NCI-H748 (cell line): Measurements from ENCODE around the gene FLT3LG.
"Not testable (repeated sequence)": the region's sequence is repeated elsewhere in the genome, so short reads cannot be mapped to it uniquely, and the experiment has no call there.

Experiments used
- DNase-seq: peaks from one replicate; lab custom pipeline; 2025; ENCODE audit not compliant: unreplicated experiment; lab: John Stamatoyannopoulos, UW

FLT3LG gene

DNA sequence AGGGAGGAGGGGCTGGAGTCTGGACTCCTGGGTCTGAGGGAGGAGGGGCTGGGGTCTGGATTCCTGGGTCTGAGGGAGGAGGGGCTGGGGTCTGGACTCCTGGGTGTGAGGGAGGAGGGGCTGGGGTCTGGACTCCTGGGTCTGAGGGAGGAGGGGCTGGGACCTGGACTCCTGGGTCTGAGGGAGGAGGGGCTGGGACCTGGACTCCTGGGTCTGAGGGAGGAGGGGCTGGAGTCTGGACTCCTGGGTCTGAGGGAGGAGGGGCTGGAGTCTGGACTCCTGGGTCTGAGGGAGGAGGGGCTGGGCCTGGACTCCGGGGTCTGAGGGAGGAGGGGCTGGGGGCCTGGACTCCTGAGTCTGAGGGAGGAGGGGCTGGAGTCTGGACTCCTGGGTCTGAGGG, 12.9 kb upstream of the FLT3LG start:
- DNase-seq = not testable (repeated sequence)

DNA sequence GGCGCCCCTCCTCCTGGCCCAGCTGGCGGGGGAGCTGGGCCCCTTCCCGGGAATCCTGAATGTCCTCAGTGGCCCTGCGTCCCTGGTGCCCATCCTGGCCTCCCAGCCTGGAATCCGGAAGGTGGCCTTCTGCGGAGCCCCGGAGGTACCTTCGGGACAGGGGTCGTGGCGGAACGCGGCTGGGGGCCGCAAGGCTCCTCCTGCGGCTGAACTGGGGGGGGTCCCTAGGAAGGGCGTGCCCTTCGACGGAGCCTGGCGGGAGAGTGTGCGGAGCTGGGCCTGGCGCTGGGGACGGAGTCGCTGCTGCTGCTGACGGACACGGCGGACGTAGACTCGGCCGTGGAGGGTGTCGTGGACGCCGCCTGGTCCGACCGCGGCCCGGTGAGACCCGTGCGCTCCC, 12.4 kb upstream of the FLT3LG start:
- DNase-seq = no peak

DNA sequence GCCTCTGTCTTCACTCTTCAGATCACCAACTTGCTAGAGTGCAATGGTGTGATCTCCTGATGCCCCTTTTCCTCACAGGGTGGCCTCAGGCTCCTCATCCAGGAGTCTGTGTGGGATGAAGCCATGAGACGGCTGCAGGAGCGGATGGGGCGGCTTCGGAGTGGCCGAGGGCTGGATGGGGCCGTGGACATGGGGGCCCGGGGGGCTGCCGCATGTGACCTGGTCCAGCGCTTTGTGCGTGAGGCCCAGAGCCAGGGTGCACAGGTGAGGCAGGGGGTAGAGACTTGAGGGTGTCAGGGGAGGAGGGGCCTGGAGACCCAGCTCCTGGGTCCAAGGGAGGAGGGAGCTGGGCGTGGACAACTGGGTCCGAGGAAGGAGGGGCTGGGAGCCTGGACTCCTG, 11.5 kb upstream of the FLT3LG start:
- no peak for DNase-seq

DNA sequence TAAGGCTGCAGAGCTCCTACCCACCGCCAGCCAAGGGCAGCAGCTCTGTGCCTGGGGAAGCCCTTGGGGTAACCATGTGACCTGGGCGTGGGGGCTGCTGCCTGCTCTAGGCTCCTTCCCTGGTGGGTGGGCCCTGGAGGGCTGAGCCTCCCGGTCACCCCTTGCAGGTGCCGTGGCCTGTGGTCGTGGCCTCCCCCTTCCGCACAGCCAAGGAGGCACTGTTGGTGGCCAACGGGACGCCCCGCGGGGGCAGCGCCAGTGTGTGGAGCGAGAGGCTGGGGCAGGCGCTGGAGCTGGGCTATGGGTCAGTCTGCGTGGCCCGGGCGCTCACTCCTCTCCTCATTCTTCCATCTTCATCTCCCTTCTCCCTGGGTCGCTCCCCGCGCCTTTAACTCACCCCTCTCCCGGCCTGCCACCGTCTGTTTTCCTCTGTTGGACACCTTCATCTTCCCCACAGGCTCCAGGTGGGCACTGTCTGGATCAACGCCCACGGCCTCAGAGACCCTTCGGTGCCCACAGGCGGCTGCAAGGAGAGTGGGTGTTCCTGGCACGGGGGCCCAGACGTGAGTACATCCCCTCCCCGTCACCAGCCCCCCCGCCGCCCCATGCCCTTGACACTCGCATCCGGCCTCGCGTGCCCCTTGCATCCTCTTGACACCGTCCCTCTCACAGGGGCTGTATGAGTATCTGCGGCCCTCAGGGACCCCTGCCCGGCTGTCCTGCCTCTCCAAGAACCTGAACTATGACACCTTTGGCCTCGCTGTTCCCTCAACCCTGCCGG, 9.9 kb upstream of the FLT3LG start:
- no peak for DNase-seq

DNA sequence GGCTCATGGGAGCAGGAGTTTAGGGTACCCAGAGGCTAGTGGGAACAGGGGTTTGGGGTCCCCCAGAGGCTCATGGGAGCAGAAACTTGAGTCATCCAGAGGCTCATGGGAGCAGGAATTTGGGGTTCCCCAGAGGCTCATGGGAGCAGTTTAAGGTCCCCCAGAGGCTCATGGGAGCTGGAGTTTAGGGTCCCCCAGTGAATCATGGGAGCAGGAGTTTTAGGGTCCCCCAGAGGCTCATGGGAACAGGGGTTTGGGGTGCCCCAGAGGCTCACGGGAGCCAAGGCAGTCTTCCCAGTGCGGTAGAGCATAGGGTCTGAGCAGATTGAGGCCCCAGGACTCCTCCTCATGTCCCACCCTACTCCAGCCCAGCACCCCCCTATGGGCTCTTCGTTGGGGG, 8.6 kb upstream of the FLT3LG start:
- DNase-seq = no peak

DNA sequence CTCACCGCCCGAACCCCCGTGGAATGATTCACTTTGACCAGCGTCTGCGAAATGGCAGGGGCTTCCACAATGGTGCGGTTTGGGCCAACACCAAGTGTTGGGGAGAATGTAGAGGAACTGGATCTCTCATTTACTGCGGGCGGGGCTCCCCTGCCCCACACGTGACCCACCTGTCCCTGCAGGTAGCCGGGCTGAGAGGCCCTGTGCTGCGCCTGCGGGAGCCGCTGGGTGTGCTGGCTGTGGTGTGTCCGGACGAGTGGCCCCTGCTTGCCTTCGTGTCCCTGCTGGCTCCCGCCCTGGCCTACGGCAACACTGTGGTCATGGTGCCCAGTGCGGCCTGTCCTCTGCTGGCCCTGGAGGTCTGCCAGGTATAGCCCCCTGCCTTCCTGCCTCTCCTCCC, 5.8 kb upstream of the FLT3LG start:
- DNase-seq = no peak

DNA sequence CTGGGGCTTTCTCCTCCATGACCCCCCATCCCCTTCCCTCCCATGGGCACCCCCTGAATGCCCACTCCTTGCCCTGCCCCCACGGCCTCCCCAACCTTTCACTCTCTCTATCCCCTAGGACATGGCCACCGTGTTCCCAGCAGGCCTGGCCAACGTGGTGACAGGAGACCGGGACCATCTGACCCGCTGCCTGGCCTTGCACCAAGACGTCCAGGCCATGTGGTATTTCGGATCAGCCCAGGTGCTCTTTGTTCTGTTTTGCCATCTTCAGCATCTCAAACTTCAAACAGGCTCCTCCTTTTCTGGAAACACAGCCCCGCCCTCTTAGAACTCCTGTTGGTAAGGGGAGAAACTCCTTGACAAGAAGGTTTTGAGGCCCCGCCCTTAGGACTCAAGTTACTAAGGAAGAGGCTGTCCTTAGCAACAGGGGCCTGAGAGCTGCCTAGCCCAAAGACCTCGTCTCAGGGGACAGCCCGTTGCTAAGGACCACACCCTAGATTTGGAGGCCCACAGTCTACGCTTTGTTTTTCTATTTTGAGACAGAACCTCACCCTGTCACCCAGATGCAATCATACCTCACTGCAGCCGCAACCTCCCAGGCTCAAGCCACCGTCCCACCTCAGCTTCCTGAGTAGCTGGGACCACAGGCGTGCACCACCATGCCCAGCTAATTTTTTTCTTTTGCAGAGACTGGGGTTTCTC, 5.1 kb upstream of the FLT3LG start:
- peak; percentile 81 for DNase-seq

DNA sequence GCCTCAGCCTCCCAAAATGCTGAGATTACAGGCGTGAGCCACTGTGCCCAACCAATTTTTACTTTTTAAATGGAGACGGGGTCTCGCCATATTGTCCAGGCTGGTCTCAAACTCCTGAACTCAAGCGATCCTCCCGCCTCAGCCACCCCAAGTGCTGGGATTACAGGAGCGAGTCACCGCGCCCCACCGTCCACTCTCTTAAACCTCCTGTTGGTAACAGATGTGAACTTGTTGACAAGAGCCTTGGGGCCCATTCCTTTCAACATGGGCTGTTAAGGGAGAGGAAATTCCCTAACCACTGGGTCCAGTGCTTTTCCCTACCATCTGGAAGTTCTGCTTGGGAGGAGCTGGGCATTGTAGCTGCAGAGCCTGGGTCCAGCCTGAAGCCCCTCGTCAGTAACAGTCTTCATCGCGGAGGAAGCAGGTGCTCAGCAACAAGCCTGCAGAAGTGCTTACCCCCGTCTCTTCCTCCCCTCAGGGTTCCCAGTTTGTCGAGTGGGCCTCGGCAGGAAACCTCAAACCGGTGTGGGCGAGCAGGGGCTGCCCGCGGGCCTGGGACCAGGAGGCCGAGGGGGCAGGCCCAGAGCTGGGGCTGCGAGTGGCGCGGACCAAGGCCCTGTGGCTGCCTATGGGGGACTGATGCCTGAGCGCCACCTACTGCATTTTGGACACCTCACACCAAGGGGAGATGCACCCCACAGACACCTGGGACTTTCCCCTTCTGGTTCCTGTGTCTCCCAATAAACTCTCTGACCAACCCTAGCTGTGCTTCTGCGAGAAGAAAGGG, 4.0 kb upstream of the FLT3LG start:
- no peak for DNase-seq

DNA sequence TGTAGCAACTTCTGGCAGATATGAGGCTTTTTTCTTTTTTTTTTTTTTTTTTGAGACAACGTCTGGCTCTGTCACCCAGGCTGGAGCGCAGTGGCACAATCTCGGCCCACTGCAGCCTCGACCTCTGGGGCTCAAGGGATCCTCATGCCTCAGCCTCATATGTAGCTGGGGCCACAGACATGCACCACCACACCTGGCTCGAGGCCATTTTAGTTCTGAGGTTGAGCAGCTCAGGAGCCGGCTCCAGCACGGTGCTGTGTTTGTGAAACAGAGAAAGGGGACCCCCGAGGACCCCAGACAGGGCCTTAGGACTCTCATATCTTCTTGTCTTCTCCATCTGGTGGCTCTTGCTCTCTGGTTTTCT, 3.4 kb upstream of the FLT3LG start:
- DNase-seq = no peak

DNA sequence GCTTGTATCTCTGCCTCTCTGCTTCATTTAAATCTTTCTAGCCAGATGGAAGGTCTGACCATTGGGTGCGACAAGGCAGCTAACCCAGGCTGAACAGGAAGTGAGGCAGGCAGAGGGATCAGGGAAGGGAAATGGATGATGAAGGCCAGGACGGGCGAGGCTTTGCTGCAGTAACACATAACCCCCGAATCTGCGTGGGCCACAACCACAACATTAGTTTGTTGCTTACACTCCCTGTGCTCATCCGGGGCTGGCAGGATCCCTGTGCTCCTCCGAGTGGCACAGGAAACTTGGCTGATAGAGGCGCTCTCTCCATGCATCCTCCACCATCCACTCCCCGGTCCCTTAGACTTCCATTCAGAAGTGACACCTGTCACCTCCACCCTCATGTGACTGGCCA, 1.1 kb upstream of the FLT3LG start:
- no peak for DNase-seq

DNA sequence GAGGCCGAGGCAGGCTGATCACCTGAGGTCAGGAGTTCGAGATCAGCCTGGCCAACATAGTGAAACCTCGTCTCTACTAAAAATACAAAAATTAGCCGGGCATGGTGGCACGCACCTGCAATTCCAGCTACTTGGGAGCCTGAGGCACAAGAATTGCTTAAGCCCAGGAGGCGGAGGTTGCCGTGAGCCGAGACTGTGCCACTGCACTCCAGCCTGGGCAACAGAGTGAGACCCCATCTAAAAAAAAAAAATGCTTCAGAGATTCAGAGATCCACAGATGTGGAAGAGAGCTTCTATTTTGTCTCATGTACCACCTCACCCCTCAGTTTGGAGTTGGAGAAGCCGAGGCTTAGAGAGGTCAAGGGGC, 531 bp upstream of the FLT3LG start:
- DNase-seq = not testable (repeated sequence)

DNA sequence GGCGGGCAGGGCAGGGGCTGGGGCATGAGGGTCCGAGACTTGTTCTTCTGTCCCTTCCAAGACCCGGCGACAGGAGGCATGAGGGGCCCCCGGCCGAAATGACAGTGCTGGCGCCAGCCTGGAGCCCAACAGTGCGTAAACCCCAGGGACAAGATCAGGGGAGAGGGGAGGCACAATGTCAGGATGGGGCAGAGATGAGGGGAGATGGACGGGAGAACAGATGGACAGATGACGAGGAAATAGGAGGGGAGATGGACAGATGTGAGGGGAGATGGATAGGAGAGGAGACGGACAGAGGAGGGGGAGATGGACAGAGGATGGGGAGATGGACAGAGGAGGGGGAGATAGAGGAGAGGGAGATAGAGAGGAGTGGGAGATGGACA, 518 bp downstream of the FLT3LG start:
- no peak for DNase-seq

DNA sequence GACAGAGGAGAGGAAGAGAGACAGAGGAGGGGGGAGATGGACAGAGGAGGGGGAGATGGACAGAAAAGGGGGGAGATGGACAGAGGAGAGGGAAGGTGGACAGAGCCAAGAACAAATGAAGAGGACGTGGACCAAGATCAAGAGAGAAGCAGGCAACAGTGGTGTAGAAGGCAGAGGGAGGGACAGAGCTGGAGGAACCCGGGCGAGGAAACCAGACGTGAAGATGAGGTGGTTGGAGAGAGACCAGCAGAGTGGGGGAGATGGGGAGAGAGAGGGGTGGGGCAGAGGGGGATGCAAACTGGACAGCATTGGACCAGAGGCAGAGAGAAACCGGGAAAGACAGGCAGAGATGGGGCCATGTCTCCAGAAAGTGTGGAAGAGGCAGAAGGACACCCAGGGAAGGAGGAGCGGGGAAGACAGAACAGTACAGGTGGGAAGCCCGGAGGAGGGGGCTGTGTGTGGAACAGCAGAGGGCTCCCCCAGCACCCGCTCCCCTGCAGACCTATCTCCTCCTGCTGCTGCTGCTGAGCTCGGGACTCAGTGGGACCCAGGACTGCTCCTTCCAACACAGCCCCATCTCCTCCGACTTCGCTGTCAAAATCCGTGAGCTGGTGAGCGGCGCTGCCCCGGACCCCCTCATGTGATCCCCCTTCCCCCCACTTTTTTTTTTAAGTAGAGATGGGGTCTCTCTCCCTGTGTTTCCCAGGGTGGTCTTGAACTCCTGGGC, 1.3 kb downstream of the FLT3LG start:
- DNase-seq = no peak

DNA sequence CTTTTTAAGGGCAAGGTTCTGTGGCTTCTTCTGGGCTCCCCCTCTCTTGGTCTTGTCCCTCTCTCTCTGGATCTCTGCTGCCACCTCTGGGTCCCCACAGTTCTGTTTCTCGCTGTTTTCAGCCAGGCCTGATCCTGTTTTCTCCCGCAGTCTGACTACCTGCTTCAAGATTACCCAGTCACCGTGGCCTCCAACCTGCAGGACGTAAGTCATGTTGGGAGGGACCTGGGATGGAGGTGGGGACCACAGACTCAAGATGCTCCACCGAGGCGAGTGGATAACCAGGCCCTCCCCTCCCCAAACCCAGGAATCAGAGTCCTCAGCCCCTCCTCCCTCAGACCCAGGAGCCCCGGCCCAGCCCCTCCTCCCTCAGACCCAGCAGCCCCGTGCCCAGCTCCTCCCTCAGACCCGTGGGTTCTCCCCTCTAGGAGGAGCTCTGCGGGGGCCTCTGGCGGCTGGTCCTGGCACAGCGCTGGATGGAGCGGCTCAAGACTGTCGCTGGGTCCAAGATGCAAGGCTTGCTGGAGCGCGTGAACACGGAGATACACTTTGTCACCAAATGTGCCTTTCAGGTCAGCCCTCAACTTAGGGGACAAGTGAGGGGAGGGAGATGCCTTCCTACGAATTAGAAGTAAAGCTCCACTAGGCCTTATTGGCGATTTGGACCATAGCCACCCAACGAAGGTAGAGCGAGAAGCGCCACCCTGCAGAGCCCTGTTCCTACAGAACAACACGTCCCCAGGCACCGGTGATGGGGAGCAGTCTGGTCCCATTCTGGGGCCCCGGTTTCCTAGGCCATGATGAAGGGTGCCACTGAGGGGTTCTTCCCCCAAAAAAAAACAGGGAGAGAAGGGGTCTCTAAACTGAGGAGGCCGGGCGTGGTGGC, 2.2 kb downstream of the FLT3LG start:
- DNase-seq = peak; percentile 74

DNA sequence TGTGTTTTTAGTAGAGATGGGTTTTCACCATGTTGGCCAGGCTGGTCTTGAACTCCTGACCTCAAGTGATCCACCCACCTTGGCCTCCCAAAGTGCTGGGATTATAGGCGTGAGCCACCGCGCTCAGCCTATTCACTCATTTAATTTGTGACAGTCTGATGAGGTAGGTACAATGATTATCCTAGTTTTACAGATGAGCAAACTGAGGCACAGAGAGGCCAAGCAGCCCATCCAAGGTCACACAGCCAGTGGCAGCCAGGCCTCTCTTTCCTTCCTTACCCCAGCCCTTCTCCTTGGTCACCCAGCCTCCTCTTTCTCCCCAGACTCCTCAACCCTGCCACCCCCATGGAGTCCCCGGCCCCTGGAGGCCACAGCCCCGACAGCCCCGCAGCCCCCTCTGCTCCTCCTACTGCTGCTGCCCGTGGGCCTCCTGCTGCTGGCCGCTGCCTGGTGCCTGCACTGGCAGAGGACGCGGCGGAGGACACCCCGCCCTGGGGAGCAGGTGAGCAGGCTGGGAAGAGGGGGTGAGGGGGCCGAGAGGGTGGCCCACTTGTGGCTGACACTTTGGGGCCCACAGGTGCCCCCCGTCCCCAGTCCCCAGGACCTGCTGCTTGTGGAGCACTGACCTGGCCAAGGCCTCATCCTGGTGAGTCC, 6.1 kb downstream of the FLT3LG start:
- DNase-seq = no peak

DNA sequence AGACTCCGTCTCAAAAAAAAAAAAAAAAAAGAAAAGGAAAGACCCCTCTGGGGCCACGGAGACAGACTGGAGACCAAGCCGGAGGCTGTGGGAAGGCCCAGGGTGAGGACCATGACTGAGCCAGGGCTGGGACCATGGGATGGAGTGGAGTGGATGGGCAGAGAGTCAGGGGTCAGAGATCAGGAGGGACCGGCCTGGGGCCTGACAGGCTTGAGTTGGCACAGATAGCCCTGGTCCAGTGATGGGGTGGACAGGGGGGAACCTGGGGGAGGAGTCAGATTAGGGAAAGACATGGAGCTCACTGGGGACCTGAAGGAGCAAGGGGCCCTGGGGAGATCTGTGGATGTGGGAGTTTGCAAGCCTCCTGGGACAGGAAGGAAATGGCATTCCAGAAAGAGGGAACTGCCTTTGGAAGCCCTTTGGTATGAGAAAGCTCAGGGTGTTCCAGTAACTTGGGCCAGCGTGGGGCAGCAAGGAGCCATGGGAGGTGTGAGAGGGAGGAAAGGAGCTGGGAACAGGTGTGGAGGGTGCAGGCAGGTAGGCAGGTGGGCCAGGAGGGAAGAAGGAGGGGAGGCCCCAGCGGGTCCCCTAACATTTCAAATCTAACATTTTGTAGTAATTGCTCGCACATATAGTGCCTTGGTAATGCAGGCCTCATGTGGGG, 7.1 kb downstream of the FLT3LG start:
- no peak for DNase-seq

DNA sequence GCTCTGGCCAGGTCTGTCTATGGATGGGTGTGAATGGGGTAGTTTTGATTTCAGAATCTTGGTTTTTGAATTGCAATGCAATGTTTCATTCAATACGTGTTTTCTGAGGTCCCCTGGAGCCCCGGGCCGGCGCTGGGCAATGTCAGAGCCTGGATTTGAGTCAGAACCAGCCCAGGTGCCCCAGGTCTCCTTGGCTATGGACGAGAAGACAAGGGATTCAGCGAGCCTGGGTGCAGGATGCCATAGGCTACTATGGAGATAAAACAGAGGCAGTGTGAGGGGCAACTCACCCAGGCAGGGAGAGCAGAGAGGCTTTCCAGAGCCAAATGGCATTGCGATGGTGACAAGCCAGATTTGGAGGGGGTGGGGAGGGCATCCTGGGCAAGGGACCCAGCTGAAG, 12.2 kb downstream of the FLT3LG start:
- no peak for DNase-seq

DNA sequence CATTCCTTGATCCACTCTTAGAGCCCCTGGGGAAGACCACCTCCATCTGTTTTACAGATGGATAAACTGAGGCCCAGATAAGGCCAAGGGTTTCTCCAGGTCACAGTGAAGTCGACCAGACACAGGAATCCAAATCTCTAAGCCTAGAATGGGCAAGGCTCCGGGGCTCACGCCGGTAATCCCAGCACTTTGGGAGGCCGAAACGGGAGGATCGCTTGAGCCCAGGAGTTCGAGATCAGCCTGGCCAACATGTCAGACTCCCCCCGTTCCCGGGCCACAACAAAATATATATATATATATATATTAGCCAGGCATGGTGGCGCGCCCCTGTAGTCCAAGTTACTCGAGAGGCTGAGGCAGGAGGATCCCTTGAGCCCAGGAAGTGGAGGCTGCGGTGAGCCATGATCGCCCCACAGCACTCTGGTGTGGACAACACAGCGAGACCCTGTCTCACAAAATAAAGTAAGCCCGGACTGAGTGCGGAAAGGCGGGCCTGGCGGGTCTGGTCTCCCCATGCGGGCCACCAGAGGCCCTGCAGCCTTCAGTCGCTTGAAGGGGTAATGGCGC, 12.8 kb downstream of the FLT3LG start:
- no peak for DNase-seq
